ENCODE data around the gene ZNFX1.
"Not testable (repeated sequence)": the region's sequence is repeated elsewhere in the genome, so short reads cannot be mapped to it uniquely, and the experiment has no call there.

Gene ZNFX1

DNA sequence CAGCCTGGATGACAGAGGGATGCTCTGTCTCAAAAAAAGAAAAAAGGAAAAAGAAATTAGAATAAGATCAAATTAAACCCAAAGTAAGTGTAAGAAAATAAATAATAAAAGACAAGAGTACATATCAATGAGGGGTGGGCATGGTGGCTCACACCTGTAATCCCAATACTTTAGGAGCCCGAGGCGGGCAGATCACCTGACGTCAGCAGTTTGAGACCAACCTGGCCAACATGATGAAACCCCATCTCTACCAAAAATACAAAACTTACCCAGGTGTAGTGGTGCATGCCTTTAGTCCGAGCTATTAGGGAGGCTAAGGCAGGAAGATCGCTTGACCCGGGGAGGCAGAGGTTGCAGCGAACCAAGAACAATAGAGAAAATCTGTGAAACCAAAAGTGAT, 74.8 kb downstream of the ZNFX1 start:
- no peak for DNase-seq

DNA sequence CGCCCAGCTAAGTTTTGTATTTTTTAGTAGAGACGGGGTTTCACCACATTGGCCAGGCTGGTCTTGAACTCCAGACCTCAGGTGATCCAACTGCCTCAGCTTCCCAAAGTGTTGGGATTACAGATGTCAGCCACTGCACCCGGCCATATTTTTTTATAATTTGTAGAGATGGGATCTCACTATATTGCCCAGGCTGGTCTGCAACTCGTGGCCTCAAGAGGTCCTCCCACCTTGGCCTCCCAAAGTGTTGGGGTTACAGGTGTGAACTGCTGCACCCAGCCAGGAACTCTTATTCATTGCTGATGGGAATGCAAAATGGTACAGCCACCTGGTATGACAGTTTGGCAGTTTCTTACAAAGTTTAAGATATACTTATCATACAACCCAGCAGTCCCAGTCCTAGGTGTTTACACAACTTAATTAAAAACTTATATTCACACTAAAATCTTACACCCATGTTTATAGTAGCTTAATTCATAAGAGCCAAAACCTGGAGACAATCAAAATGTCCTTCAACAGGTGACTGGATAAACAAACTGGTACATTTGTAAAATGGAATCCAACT, 78.0 kb downstream of the ZNFX1 start:
- DNase-seq = no peak

DNA sequence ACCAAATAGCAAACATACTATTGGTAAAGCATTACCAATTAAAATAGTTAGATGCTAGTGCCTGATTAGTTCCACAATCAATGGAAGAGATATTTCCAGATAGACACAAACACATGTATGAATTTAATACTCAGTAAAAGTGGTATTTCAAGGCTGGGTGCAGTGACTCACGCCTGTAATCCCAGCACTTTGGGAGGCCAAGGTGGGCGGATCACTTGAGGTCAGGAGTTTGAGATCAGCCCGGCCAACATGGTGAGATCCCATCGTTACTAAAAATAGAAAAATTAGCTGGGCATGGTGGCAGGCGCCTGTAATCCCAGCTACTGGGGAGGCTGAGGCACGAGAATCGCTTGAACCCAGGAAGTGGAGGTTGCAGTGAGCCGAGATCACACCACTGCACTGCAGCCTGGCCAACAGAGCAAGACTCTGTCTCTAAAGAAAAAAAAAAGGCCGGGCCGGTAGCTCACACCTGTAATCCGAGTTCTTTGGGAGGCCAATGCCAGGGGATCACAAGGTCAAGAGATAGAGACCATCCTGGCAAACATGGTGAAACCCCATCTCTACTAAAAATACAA, 84.8 kb downstream of the ZNFX1 start:
- not testable (repeated sequence) for DNase-seq

Data from activated naive CD4-positive, alpha-beta T cell treated with anti-CD3 and anti-CD28 coated beads, Interleukin-2, amount 50 U/mL, for 16 hours (primary cell).